Measurements from ENCODE around the gene CANT1. TPM values are rescaled to one million over a fixed set of nuclear protein-coding genes. Genes with fewer than 3 reads are reported as not detected.

The CANT1 gene
- total and polyA plus RNA-seq, 2 of the 13 experiments (the other 11 are each of a cell fraction or from before 2014, with no cell fraction given) = 34.1 to 42.1 TPM

DNA sequence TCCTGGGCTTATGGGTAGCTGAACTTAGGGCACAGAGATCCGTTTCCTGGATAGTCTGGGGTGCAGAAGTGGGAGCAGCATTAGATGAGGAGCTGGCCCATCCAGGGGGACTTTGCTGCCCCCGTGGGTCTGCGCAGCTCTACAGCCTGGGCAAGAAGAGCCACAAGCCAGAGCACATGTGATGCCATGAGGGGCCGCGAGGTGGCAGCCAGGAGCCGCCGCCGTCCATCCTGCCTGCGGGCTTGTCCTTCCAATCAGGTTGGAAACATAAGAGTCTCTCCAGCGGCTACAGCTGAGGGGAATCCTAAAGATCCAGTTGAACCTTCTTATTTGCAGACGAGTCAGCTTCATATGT, 36.3 kb upstream of the CANT1 start:
- no TSS peak for BruUV-seq (replicated peaks)
- ChIA-PET CTCF (ENCODE audit: low intra/inter-chr PET ratio, low total read pairs) (interaction anchor here (1.2 to 2.7 kb wide), 6 partner anchors 18 to 348 kb away, joined by 3 to 23 read pairs (median 8); no protein-coding TSS in a partner anchor), POLR2A (interaction anchor here (0.7 to 1.8 kb wide), 4 partner anchors 19 to 36 kb away, joined by 3 to 23 read pairs (median 4); partner anchors contain the start of genes CANT1 and ENGASE)
- Histone ChIP-seq H3K79me2 (ENCODE audit: insufficient read depth, low read length) (no peaks in the 10 kb centered on the region), H3K36me3 (replicated peaks in 1 of 2; ENCODE audit: control insufficient read depth in 1 of 2, insufficient read depth in 2 of 2, low read length in 2 of 2) (no peaks in the 10 kb centered on the region), H3K4me3 (replicated peaks in 1 of 3; ENCODE audit: insufficient read depth in 1 of 3, low read depth in 2 of 3, low read length in 3 of 3) (no peak overlapping the region), H3K9ac (ENCODE audit: insufficient read depth, low read depth, low read length) (no peak overlapping the region), H3K4me1 (ENCODE audit: insufficient read depth, low read length) (peaks cover 29% of the 10 kb centered on the region), H3K27me3 (ENCODE audit: control insufficient read depth in 1 of 2, insufficient read depth in 2 of 2, low read length in 2 of 2) (peaks cover 20 to 74% of the 10 kb centered on the region in 2 experiments; a peak in 4 of 5 replicates), H3K4me2 (ENCODE audit: low read depth, low read length) (peak overlapping the region; percentile 19), H2AFZ (ENCODE audit: low read length) (no peak overlapping the region), H3K27ac (ENCODE audit: extremely low read length, insufficient read depth, low read length) (no peak overlapping the region), H4K20me1 (ENCODE audit: insufficient read depth, low read length) (no peaks in the 10 kb centered on the region; the same call in 1 of the 2 replicates), H3K9me3 (ENCODE audit: low read length) (no peaks in the 10 kb centered on the region)
- WGBS (ENCODE audit: low lambda C conversion rate) = 0% methylated on average over 11 of the region's 11 CpGs
- in situ Hi-C loops (cut with HindIII; ENCODE audit: extremely low pct_ligation_motif_present, low pct_unique_long_range_greater_than_20kb) (loop anchor here (5.0 kb wide), 1 partner anchor 36 kb away; no protein-coding TSS in a partner anchor), intact Hi-C loops (cut with micrococcal nuclease; ENCODE audit: unreplicated experiment) (loop anchor here (1.0 to 2.0 kb wide), 2 partner anchors 36 to 53 kb away; no protein-coding TSS in a partner anchor)
- peak; percentile 86 for ATAC-seq
- DNase-seq (ENCODE audit: low spot score) = peak; percentile 71
- FAIRE-seq = peak; percentile 84
- TF ChIP-seq HOXD1 (CRISPR knock-in tag; IDR thresholded peaks at IDR 0.05) = 0 out of 2 replicates have a peak, but pooled peaks have one; percentile 26
- TF ChIP-seq, protein P1, sequence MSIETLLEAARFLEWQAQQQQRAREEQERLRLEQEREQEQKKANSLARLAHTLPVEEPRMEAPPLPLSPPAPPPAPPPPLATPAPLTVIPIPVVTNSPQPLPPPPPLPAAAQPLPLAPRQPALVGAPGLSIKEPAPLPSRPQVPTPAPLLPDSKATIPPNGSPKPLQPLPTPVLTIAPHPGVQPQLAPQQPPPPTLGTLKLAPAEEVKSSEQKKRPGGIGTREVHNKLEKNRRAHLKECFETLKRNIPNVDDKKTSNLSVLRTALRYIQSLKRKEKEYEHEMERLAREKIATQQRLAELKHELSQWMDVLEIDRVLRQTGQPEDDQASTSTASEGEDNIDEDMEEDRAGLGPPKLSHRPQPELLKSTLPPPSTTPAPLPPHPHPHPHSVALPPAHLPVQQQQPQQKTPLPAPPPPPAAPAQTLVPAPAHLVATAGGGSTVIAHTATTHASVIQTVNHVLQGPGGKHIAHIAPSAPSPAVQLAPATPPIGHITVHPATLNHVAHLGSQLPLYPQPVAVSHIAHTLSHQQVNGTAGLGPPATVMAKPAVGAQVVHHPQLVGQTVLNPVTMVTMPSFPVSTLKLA (IDR thresholded peaks at IDR 0.05) = peak; percentile 66
- TF ChIP-seq ZNF614 (CRISPR knock-in tag; IDR thresholded peaks at IDR 0.05; ENCODE audit: borderline replicate concordance) = peak; percentile 21; the same call in 1 of the 2 replicates
- peak; percentile 69 for TF ChIP-seq MYC (CRISPR knock-in tag; IDR thresholded peaks at IDR 0.05; ENCODE audit: borderline replicate concordance)
- no peak for TF ChIP-seq ZNF749 (CRISPR knock-in tag; IDR thresholded peaks at IDR 0.05; ENCODE audit: borderline replicate concordance)
- TF ChIP-seq, protein P2, sequence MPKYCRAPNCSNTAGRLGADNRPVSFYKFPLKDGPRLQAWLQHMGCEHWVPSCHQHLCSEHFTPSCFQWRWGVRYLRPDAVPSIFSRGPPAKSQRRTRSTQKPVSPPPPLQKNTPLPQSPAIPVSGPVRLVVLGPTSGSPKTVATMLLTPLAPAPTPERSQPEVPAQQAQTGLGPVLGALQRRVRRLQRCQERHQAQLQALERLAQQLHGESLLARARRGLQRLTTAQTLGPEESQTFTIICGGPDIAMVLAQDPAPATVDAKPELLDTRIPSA (CRISPR knock-in tag; IDR thresholded peaks at IDR 0.05; ENCODE audit: borderline replicate concordance) = no peak
- no peak for TF ChIP-seq ZNF501 (CRISPR knock-in tag; IDR thresholded peaks at IDR 0.05)
- no peak for TF ChIP-seq YY1 (IDR thresholded peaks at IDR 0.05; ENCODE audit: insufficient read depth, insufficient replicate concordance, low read depth, low read length)
- TF ChIP-seq ZC3H13 (CRISPR knock-in tag; IDR thresholded peaks at IDR 0.05) = peak; percentile 10; the same call in 1 of the 2 replicates
- no peak for TF ChIP-seq ZNF383 (CRISPR knock-in tag; IDR thresholded peaks at IDR 0.05; ENCODE audit: borderline replicate concordance)
- no peak for TF ChIP-seq RFXAP (CRISPR knock-in tag; IDR thresholded peaks at IDR 0.05; ENCODE audit: borderline replicate concordance)
- TF ChIP-seq, protein P3, sequence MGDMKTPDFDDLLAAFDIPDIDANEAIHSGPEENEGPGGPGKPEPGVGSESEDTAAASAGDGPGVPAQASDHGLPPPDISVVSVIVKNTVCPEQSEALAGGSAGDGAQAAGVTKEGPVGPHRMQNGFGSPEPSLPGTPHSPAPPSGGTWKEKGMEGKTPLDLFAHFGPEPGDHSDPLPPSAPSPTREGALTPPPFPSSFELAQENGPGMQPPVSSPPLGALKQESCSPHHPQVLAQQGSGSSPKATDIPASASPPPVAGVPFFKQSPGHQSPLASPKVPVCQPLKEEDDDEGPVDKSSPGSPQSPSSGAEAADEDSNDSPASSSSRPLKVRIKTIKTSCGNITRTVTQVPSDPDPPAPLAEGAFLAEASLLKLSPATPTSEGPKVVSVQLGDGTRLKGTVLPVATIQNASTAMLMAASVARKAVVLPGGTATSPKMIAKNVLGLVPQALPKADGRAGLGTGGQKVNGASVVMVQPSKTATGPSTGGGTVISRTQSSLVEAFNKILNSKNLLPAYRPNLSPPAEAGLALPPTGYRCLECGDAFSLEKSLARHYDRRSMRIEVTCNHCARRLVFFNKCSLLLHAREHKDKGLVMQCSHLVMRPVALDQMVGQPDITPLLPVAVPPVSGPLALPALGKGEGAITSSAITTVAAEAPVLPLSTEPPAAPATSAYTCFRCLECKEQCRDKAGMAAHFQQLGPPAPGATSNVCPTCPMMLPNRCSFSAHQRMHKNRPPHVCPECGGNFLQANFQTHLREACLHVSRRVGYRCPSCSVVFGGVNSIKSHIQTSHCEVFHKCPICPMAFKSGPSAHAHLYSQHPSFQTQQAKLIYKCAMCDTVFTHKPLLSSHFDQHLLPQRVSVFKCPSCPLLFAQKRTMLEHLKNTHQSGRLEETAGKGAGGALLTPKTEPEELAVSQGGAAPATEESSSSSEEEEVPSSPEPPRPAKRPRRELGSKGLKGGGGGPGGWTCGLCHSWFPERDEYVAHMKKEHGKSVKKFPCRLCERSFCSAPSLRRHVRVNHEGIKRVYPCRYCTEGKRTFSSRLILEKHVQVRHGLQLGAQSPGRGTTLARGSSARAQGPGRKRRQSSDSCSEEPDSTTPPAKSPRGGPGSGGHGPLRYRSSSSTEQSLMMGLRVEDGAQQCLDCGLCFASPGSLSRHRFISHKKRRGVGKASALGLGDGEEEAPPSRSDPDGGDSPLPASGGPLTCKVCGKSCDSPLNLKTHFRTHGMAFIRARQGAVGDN (CRISPR knock-in tag; IDR thresholded peaks at IDR 0.05) = peak; percentile 49
- TF ChIP-seq, protein P4, sequence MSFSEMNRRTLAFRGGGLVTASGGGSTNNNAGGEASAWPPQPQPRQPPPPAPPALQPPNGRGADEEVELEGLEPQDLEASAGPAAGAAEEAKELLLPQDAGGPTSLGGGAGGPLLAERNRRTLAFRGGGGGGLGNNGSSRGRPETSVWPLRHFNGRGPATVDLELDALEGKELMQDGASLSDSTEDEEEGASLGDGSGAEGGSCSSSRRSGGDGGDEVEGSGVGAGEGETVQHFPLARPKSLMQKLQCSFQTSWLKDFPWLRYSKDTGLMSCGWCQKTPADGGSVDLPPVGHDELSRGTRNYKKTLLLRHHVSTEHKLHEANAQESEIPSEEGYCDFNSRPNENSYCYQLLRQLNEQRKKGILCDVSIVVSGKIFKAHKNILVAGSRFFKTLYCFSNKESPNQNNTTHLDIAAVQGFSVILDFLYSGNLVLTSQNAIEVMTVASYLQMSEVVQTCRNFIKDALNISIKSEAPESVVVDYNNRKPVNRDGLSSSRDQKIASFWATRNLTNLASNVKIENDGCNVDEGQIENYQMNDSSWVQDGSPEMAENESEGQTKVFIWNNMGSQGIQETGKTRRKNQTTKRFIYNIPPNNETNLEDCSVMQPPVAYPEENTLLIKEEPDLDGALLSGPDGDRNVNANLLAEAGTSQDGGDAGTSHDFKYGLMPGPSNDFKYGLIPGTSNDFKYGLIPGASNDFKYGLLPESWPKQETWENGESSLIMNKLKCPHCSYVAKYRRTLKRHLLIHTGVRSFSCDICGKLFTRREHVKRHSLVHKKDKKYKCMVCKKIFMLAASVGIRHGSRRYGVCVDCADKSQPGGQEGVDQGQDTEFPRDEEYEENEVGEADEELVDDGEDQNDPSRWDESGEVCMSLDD (CRISPR knock-in tag; IDR thresholded peaks at IDR 0.05; ENCODE audit: borderline replicate concordance) = no peak
- no peak for TF ChIP-seq ZNF782 (CRISPR knock-in tag; IDR thresholded peaks at IDR 0.05; ENCODE audit: borderline replicate concordance)
